ENCODE results near the gene KRTAP10-2.

- TF ChIP-seq REST (IDR thresholded peaks at IDR 0.05; ENCODE audit: low read depth), result no peak
- TF ChIP-seq YY1 (IDR thresholded peaks at IDR 0.05; ENCODE audit: low read depth), result no peak
- no peak for TF ChIP-seq EP300 (IDR thresholded peaks at IDR 0.05; ENCODE audit: borderline replicate concordance)
Observed at GRCh38 chr21:44511938-44512275, 39.4 kb downstream of the KRTAP10-2 start.

All from Ishikawa (cell line).